ENCODE data around the gene TTC28. TPM values are rescaled to one million over a fixed set of nuclear protein-coding genes. Genes with fewer than 3 reads are reported as not detected.
"Not testable (repeated sequence)": the region's sequence is repeated elsewhere in the genome, so short reads cannot be mapped to it uniquely, and the experiment has no call there.

The TTC28 gene
- total RNA-seq, 2 experiments from 2014 or later: 0.71 to 0.97 TPM

DNA sequence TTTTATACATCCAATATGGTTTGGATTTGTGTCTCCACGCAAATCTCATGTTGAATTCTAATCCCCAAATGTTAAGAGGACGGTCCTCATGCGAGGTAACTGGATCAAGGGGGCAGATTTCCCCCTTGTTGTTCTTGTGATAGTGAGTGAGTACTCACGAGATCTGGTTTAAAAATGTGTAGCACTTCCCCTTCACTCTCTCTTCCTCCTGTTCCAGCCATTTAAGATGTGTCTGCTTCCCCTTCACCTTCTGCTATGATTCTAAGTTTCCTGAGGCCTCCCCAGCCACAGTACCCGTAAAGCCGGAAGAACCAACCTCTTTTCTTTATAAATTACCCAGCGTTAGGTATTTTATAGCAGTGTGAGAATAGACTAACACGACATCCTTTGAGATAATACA, 98.6 kb downstream of the TTC28 start:
- Mint-ChIP-seq H3K36me3 (no peaks in the 10 kb centered on the region), H3K4me1 (no peaks in the 10 kb centered on the region), H3K27me3 (peaks cover 31% of the 10 kb centered on the region), H3K4me3 (no peak overlapping the region), H3K9me3 (no peaks in the 10 kb centered on the region), H3K27ac (no peak overlapping the region)
- no peak for ATAC-seq (ENCODE audit: low read depth)
- POLR2A ChIA-PET: no interaction called here
- DNase-seq: no peak

DNA sequence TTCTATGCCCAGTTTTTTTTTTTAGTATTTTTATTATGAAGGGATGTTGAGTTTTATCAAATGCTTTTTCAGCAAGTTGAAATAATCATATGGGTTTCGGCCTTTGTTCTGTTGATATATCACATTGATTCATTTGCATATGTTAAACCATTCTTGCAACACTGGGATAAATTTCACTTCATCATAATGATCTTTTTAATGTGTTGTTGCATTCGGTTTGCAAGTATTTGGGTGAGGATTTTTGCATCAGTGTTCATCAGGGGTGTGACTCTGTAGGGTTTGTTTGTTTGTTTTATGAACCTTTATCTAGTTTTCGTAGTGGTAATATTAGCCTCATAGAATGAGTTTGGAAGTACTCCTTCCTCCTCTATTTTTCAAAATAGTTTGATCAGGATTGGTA, 103.5 kb downstream of the TTC28 start:
- Mint-ChIP-seq H3K27me3 (peaks cover 45% of the 10 kb centered on the region), H3K9me3 (no peaks in the 10 kb centered on the region), H3K36me3 (no peaks in the 10 kb centered on the region), H3K4me3 (no peak overlapping the region), H3K4me1 (no peaks in the 10 kb centered on the region), H3K27ac (no peak overlapping the region)
- DNase-seq (no peak), ATAC-seq (ENCODE audit: low read depth) (no peak)
- POLR2A ChIA-PET: no interaction called here

DNA sequence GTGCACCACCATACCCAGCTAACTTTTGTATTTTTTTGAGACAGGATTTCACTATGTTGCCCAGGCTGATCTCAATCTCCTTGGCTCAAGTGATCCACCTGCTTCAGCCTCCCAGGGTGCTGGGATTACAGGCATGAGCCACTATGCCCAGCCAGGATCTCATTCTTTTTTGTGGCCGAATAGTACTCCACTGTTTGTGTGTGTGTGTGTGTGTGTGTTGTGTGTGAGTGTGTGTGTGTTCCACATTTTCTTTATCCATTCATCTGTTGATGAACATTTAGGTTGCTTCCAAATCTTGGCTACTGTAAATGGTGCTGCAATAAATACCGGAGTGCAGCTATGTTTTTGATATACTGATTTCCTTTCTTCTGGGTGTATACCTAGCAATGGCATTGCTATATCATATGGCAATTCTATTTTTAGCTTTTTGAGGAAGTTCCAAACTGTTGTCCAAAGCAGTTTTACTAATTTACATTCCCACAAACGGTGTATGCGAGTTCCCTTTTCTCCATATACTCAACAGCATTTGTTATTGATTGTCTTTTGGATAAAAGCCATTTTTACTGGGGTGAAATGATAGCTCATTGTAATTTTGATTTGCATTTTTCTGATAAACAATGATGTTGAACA, 105.4 kb downstream of the TTC28 start:
- ATAC-seq (ENCODE audit: low read depth) (no peak), DNase-seq (no peak)
- Mint-ChIP-seq H3K4me3 (no peak overlapping the region), H3K9me3 (no peaks in the 10 kb centered on the region), H3K27me3 (peaks cover 51% of the 10 kb centered on the region), H3K4me1 (no peaks in the 10 kb centered on the region), H3K36me3 (no peaks in the 10 kb centered on the region), H3K27ac (no peak overlapping the region)
- POLR2A ChIA-PET: no interaction called here

DNA sequence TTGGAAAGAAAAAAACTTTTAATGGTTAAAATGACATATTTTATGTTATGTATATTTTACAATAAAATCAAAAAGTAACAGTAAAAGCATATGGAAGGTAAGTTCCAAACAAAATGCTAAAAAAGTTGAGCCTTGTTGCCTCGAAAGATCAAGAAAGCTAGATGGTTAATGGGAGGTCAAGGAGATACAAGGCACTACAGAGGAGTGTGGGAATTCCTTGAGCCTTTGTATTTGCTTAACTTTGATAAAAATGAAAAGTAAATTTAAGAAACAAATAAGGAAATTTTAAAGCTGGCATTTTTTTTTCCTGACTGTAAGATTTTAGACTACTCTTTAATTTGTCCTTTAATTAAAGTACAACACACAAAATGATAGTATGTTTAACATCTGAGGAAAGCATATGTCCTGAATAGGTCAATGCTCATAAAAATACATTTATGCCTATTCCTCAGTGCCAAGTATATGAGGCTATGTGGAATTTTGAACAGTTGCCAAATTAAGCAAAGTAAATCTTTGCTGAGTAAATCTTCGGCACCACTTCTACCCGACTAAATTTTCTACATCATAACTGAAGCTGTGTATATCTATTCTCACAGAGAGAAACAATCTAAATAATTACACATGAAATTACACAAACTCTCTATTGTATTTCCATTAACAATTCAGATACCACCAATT, 108.8 kb downstream of the TTC28 start:
- POLR2A ChIA-PET: no interaction called here
- no peaks in the 10 kb centered on the region for H3K9me3 Mint-ChIP-seq
- DNase-seq (no peak), ATAC-seq (ENCODE audit: low read depth) (no peak)
- no peak overlapping the region for H3K27ac Mint-ChIP-seq
- peaks cover 36% of the 10 kb centered on the region for H3K27me3 Mint-ChIP-seq
- no peaks in the 10 kb centered on the region for H3K4me1 Mint-ChIP-seq
- no peaks in the 10 kb centered on the region for H3K36me3 Mint-ChIP-seq
- H3K4me3 Mint-ChIP-seq: no peak overlapping the region

DNA sequence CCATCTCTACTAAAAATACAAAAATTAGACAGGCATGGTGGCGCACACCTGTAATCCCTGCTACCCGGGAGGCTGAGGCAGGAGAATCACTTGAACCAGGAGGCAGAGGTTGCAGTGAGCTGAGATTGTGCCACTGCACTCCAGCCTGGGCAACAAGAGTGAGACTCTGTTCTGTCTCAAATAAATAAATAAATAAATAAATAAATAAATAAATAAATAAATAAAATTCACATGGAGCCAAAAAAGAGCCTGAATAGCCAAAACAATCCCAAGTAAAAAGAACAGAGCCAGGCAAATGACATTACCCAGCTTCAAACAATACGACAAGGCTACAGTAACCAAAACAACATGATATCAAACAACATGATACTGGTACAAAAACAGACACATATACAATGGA, 110.7 kb downstream of the TTC28 start:
- H3K27ac Mint-ChIP-seq; DNase-seq; H3K4me1 Mint-ChIP-seq; H3K36me3 Mint-ChIP-seq; ATAC-seq (ENCODE audit: low read depth); H3K4me3 Mint-ChIP-seq; POLR2A ChIA-PET; H3K9me3 Mint-ChIP-seq: not testable (repeated sequence)
- H3K27me3 Mint-ChIP-seq: peaks cover 23% of the 10 kb centered on the region

DNA sequence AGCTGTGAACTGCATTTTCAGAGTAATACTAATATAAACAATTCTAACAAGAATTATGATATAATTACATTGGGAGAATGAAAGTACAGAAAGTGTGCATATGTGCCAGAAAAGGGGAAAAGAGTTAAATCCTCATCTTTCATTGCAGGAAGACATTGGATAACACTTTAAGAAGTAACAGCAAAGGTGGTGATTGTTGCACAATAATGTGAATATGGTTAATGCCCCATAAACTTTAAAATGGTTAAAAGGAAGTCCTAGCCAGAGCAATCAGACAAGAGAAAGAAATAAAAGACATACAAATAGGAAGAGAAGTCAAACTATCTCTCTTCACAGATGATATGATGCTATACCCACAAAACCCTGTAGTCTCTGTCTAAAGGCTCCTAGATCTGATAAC, 111.5 kb downstream of the TTC28 start:
- POLR2A ChIA-PET: no interaction called here

DNA sequence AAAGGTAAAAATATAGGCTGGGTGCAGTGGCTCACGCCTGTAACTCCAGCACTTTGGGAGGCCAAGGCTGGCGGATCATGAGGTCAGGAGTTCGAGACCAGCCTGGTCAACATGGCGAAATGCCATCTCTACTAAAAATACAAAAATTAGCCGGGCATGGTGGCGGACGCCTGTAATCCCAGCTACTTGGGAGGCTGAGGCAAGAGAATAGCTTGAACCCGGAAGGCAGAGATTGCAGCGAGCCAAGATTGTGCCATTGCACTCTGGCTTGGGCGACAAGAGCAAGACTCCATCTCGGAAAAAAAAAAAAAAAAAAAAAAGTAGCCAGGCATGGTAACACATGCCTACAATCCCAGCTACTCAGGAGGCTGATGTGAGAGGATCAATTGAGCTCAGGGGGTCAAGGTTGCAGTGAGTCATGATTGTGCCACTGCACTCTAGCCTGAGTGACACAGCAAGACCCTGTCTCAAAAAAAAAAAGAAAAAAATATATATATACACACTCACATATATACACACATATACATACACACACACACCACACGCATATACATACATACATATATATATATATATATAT, 112.6 kb downstream of the TTC28 start:
- not testable (repeated sequence) for H3K4me1 Mint-ChIP-seq

More for the DNA sequence above, 111.5 kb downstream of the TTC28 start:
- Mint-ChIP-seq H3K9me3 (no peaks in the 10 kb centered on the region), H3K4me3 (no peak overlapping the region), H3K36me3 (no peaks in the 10 kb centered on the region), H3K27ac (no peak overlapping the region), H3K4me1 (no peaks in the 10 kb centered on the region), H3K27me3 (peaks cover 23% of the 10 kb centered on the region)
- no peak for ATAC-seq (ENCODE audit: low read depth)
- no peak for DNase-seq

DNA sequence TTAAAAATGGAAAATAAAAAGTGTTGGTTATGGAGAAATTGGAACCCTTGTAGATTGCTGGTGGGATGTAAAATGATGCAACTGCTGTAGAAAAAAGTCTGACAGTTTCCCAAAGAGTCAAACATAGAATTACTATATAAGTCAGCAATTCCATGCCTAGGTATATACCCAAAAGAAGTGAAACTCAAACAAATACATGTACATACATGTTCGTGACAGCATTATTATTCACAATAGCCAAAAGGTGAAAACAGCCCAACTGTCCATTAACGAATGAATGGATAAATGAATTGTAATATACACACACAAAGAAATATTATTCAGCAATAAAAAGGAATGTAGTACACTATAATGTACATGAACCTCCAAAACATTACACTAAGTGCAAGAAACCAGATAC, 116.0 kb downstream of the TTC28 start:
- H3K27ac Mint-ChIP-seq: no peak overlapping the region

More for the DNA sequence above, 112.6 kb downstream of the TTC28 start:
- H3K4me3 Mint-ChIP-seq; ATAC-seq (ENCODE audit: low read depth); POLR2A ChIA-PET; DNase-seq; H3K36me3 Mint-ChIP-seq; H3K27ac Mint-ChIP-seq; H3K9me3 Mint-ChIP-seq: not testable (repeated sequence)
- H3K27me3 Mint-ChIP-seq: peaks cover 25% of the 10 kb centered on the region

DNA sequence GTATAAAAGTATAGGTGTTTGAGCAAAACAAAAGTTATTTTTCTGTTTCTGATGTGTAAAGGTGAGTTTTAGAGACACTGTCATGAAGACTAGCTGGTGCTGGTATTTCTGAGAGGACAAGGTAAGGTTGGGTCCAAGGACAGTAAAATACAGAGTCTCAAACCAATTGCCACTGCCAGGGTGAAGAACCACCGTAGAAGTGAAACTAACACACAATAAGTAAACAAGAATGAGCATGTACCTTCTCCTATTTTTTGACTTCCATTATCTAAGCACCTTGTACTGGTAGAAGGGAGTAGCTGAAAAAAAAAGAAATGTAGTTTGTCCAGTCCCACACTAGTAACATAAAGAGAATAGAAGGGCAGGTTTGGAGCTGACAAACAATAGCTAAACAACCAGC, 117.3 kb downstream of the TTC28 start:
- POLR2A ChIA-PET: no interaction called here
- peaks cover 20% of the 10 kb centered on the region for H3K27me3 Mint-ChIP-seq
- H3K27ac Mint-ChIP-seq: no peak overlapping the region
- no peaks in the 10 kb centered on the region for H3K36me3 Mint-ChIP-seq
- no peaks in the 10 kb centered on the region for H3K4me1 Mint-ChIP-seq
- no peak for ATAC-seq (ENCODE audit: low read depth)
- DNase-seq: no peak
- H3K4me3 Mint-ChIP-seq: no peak overlapping the region
- H3K9me3 Mint-ChIP-seq: no peaks in the 10 kb centered on the region

More for the DNA sequence above, 116.0 kb downstream of the TTC28 start:
- POLR2A ChIA-PET: no interaction called here
- Mint-ChIP-seq H3K4me3 (no peak overlapping the region), H3K27me3 (peaks cover 19% of the 10 kb centered on the region), H3K9me3 (no peaks in the 10 kb centered on the region), H3K4me1 (no peaks in the 10 kb centered on the region), H3K36me3 (no peaks in the 10 kb centered on the region)
- ATAC-seq (ENCODE audit: low read depth) (no peak), DNase-seq (no peak)

DNA sequence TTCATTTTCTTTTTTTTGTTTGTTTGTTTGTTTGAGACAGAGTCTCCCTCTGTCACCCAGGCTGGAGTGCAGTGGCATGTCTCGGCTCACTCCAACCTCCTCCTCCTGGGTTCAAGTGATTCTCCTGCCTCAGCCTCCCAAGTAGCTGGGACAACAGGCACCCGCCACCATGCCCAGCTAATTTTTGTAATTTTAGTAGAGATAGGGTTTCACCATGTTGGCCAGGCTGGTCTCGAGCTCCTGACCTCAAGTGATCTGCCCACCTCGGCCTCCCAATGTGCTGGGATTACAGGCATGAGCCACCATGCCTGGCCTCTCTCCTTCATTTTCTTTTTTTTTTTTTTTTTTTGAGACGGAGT, 118.9 kb downstream of the TTC28 start:
- H3K27me3 Mint-ChIP-seq: peaks cover 20% of the 10 kb centered on the region
- H3K36me3 Mint-ChIP-seq; ATAC-seq (ENCODE audit: low read depth); H3K9me3 Mint-ChIP-seq; DNase-seq; H3K27ac Mint-ChIP-seq; H3K4me1 Mint-ChIP-seq; POLR2A ChIA-PET; H3K4me3 Mint-ChIP-seq: not testable (repeated sequence)

DNA sequence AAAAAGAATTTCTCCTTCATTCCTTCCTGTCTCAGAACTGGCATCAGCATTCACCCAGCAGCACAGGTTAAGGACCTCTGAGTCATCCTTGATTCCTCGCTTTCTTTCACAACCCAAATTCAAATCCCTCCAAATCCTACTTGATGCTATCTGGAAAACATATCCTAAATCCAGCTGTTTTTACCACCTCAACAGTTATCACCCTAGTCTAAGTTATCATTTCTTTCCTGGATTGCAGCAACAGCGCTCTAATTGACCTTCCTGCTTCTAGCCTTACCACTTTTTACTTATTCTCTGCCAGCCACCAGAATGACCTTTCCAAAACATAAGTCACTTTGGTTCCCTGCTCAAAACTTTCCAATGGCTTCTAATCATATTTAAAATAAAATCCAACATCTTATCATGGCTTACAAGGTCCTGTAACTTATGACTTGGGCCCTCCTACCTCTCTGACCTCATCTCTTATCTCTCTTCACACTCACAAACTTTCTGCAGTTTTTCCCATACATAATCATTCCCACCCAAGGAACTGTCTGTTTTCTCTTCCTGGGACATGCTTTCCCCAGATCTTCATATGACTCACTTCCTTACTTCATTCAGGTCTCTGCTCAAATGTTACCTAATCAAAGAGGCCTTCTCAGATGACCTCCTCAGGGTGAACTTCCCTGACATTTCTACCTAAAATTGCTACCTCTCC, 119.4 kb downstream of the TTC28 start:
- POLR2A ChIA-PET: no interaction called here
- no peaks in the 10 kb centered on the region for H3K36me3 Mint-ChIP-seq
- H3K4me3 Mint-ChIP-seq: no peak overlapping the region
- no peaks in the 10 kb centered on the region for H3K4me1 Mint-ChIP-seq
- no peaks in the 10 kb centered on the region for H3K9me3 Mint-ChIP-seq
- no peak overlapping the region for H3K27ac Mint-ChIP-seq
- peaks cover 17% of the 10 kb centered on the region for H3K27me3 Mint-ChIP-seq
- no peak for ATAC-seq (ENCODE audit: low read depth)
- DNase-seq: no peak

DNA sequence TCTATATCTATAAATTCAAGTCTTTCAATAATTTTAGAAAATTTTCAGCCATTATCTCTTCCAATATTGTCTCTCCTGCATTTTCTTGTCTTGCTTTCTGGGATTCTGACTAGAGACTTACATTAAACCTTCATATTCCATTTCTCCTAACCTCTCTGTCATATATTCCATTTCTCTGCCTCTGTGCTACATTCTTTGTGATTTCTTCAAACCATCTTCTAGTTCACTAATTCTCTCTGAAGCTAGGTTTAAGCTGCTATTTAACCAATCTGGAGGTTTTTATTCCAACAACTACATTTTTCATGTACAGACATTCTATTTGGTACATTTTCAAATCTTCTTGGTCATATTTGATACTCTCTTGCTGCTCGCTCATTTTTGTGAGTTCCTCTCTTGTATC, 122.5 kb downstream of the TTC28 start:
- no peak overlapping the region for H3K27ac Mint-ChIP-seq
- ATAC-seq (ENCODE audit: low read depth): no peak
- H3K4me1 Mint-ChIP-seq: no peaks in the 10 kb centered on the region
- H3K36me3 Mint-ChIP-seq: no peaks in the 10 kb centered on the region
- H3K27me3 Mint-ChIP-seq: peaks cover 9% of the 10 kb centered on the region
- POLR2A ChIA-PET: no interaction called here
- H3K9me3 Mint-ChIP-seq: no peaks in the 10 kb centered on the region
- H3K4me3 Mint-ChIP-seq: no peak overlapping the region
- no peak for DNase-seq

DNA sequence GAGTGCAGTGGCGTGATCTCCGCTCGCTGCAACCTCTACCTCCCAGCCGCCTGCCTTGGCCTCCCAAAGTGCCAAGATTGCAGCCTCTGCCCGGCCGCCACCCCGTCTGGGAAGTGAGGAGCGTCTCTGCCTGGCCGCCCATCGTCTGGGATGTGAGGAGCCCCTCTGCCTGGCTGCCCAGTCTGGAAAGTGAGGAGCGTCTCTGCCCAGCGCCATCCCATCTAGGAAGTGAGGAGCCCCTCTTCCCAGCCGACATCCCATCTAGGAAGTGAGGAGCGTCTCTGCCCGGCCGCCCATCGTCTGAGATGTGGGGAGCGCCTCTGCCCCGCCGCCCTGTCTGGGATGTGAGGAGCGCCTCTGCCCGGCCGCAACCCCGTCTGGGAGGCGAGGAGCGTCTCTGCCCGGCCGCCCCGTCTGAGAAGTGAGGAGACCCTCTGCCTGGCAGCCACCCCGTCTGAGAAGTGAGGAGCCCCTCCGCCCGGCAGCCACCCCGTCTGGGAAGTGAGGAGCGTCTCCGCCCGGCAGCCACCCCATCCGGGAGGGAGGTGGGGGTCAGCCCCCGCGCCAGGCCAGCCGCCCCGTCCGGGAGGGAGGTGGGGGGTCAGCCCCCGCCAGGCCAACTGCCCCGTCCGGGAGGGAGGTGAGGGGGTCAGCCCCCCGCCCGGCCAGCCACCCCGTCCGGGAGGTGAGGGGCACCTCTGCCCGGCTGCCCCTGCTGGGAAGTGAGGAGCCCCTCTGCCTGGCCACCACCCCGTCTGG, 126.4 kb downstream of the TTC28 start:
- DNase-seq; H3K4me1 Mint-ChIP-seq; H3K4me3 Mint-ChIP-seq; H3K27ac Mint-ChIP-seq; H3K36me3 Mint-ChIP-seq; H3K9me3 Mint-ChIP-seq; POLR2A ChIA-PET; ATAC-seq (ENCODE audit: low read depth): not testable (repeated sequence)
- peaks cover 19% of the 10 kb centered on the region for H3K27me3 Mint-ChIP-seq

Data from activated naive CD8-positive, alpha-beta T cell treated with anti-CD3 and anti-CD28 coated beads, Interleukin-2, amount 10 ng/mL, durations not matched to agents 7 days and 5 days (primary cell).